Astrocyte (in vitro differentiated cells and primary cell): Measurements from ENCODE around the gene C6orf89. TPM values are rescaled to one million over a fixed set of nuclear protein-coding genes. Genes with fewer than 3 reads are reported as not detected.
"Not testable (repeated sequence)": the region's sequence is repeated elsewhere in the genome, so short reads cannot be mapped to it uniquely, and the experiment has no call there.

Experiments
- DNase-seq: peaks from one replicate; pipeline ENCODE4 v3.0.0-alpha.2; 2010; ENCODE audit warnings: low read depth
- FAIRE-seq: peaks from 2 replicates; lab custom pipeline; 2011; peaks lifted over from hg19 to GRCh38; lab: Jason Lieb, UNC
- H2AFZ ChIP-seq: 2 replicates; pipeline ENCODE4 v1.6.0; 2012; ENCODE audit warnings: low read depth, low read length, inconsistent platforms
- H3K27ac ChIP-seq: 2 replicates; pipeline ENCODE4 v1.5.1; 2011; ENCODE audit warnings: low read depth, low read length, inconsistent platforms
- H3K27me3 ChIP-seq: 2 replicates; pipeline ENCODE4 v1.6.0; 2011; ENCODE audit warnings: low read length, inconsistent platforms; ENCODE audit not compliant: insufficient read depth
- H3K36me3 ChIP-seq: 2 replicates; pipeline ENCODE4 v1.5.1; 2011; ENCODE audit warnings: low read length, inconsistent platforms; ENCODE audit not compliant: insufficient read depth
- H3K4me1 ChIP-seq: 2 replicates; pipeline ENCODE4 v1.5.1; 2011; ENCODE audit warnings: low read length, inconsistent platforms; ENCODE audit not compliant: insufficient read depth
- H3K4me2 ChIP-seq: 2 replicates; pipeline ENCODE4 v1.6.0; 2012; ENCODE audit warnings: low read length, inconsistent platforms
- H3K4me3 ChIP-seq: 2 replicates; pipeline ENCODE4 v1.5.1; 2011; ENCODE audit warnings: low read depth, mild to moderate bottlenecking, low read length, inconsistent platforms; ENCODE audit not compliant: insufficient read depth
- H3K79me2 ChIP-seq: 2 replicates; pipeline ENCODE4 v1.6.0; 2012; ENCODE audit warnings: mild to moderate bottlenecking, low read length, inconsistent platforms; ENCODE audit not compliant: insufficient read depth
- H3K9ac ChIP-seq: 2 replicates; pipeline ENCODE4 v1.6.0; 2012; ENCODE audit warnings: mild to moderate bottlenecking, low read length, inconsistent platforms
- H3K9me3 ChIP-seq: 2 replicates; pipeline ENCODE4 v1.5.1; 2012; ENCODE audit warnings: low read depth, mild to moderate bottlenecking, low read length, inconsistent platforms; ENCODE audit not compliant: insufficient read depth
- H4K20me1 ChIP-seq: 2 replicates; pipeline ENCODE4 v1.6.0; 2012; ENCODE audit warnings: low read length, inconsistent platforms; ENCODE audit not compliant: insufficient read depth
- H3K27ac Mint-ChIP-seq: one replicate; pipeline ENCODE4 v1.8.0; 2021; ENCODE audit warnings: mild to moderate bottlenecking, mixed read lengths; ENCODE audit not compliant: unreplicated experiment
- H3K27me3 Mint-ChIP-seq: one replicate; pipeline ENCODE4 v1.8.0; 2021; ENCODE audit warnings: low read depth, mixed read lengths; ENCODE audit not compliant: unreplicated experiment
- H3K36me3 Mint-ChIP-seq: one replicate; pipeline ENCODE4 v1.8.0; 2021; ENCODE audit warnings: low read depth, mixed read lengths; ENCODE audit not compliant: unreplicated experiment
- H3K4me1 Mint-ChIP-seq: one replicate; pipeline ENCODE4 v1.8.0; 2021; ENCODE audit warnings: low read depth, mixed read lengths; ENCODE audit not compliant: unreplicated experiment
- H3K4me3 Mint-ChIP-seq: one replicate; pipeline ENCODE4 v1.8.0; 2021; ENCODE audit warnings: mild to moderate bottlenecking, moderate library complexity, mixed read lengths; ENCODE audit not compliant: unreplicated experiment
- H3K9me3 Mint-ChIP-seq: one replicate; pipeline ENCODE4 v1.8.0; 2021; ENCODE audit warnings: mild to moderate bottlenecking, mixed read lengths; ENCODE audit not compliant: unreplicated experiment
- EZH2 ChIP-seq: IDR thresholded peaks from 2 replicates; pipeline ENCODE4 v1.6.1; 2012; ENCODE audit warnings: mild to moderate bottlenecking, low read length, inconsistent platforms; ENCODE audit not compliant: insufficient read depth
- total RNA-seq: library from RNA; stranded (reverse); gene quantifications from 2 replicates; pipeline ENCODE4 v1.2.1, GENCODE V29; 2021
- TF ChIP-seq, protein P1 (sequence below): IDR thresholded peaks from 2 replicates; pipeline ENCODE4 v1.5.1; 2011; ENCODE audit warnings: low read depth, mild to moderate bottlenecking, inconsistent platforms, low read length, moderate library complexity; ENCODE audit not compliant: insufficient read depth

C6orf89 gene
- total RNA-seq, 1 donor from 2014 or later = 37.8 TPM

DNA sequence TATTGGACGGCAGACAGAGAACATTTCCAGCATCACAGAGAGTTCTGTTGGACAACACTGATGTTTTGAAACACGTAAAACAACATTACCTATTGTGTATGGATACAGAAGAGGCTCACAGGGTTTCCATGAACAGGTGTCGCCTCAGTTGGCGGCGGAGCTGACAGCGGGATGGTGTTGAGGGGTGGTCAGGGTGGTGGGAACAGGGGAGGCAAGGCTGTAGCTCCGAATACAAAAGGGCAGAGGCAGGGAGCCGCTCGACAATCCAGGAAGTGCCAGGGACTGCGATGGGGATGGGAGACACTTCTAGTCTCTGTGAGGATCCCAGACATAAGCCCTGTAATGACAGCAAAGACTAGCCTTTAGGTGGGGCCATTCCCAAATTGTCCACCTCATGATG is 54.3 kb downstream of the C6orf89 start:
- Mint-ChIP-seq H3K9me3 (no peaks in the 10 kb centered on the region), H3K27ac (no peak overlapping the region), H3K36me3 (peaks cover 4% of the 10 kb centered on the region), H3K27me3 (peaks cover 4% of the 10 kb centered on the region), H3K4me3 (no peak overlapping the region), H3K4me1 (peaks cover 2% of the 10 kb centered on the region)
- H3K9ac ChIP-seq = no peak overlapping the region
- no peak overlapping the region for H3K27ac ChIP-seq
- no peaks in the 10 kb centered on the region for H3K9me3 ChIP-seq
- H3K4me1 ChIP-seq = peaks cover 6% of the 10 kb centered on the region
- FAIRE-seq (no peak), DNase-seq (no peak)
- H3K36me3 ChIP-seq = no peaks in the 10 kb centered on the region
- no peak overlapping the region for H3K4me2 ChIP-seq
- no peaks in the 10 kb centered on the region for H3K79me2 ChIP-seq
- TF ChIP-seq EZH2 = no peak
- TF ChIP-seq, protein P1, sequence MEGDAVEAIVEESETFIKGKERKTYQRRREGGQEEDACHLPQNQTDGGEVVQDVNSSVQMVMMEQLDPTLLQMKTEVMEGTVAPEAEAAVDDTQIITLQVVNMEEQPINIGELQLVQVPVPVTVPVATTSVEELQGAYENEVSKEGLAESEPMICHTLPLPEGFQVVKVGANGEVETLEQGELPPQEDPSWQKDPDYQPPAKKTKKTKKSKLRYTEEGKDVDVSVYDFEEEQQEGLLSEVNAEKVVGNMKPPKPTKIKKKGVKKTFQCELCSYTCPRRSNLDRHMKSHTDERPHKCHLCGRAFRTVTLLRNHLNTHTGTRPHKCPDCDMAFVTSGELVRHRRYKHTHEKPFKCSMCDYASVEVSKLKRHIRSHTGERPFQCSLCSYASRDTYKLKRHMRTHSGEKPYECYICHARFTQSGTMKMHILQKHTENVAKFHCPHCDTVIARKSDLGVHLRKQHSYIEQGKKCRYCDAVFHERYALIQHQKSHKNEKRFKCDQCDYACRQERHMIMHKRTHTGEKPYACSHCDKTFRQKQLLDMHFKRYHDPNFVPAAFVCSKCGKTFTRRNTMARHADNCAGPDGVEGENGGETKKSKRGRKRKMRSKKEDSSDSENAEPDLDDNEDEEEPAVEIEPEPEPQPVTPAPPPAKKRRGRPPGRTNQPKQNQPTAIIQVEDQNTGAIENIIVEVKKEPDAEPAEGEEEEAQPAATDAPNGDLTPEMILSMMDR = no peak
- H2AFZ ChIP-seq = no peak overlapping the region
- peaks cover 2% of the 10 kb centered on the region for H3K27me3 ChIP-seq
- no peaks in the 10 kb centered on the region for H4K20me1 ChIP-seq
- H3K4me3 ChIP-seq = no peak overlapping the region

DNA sequence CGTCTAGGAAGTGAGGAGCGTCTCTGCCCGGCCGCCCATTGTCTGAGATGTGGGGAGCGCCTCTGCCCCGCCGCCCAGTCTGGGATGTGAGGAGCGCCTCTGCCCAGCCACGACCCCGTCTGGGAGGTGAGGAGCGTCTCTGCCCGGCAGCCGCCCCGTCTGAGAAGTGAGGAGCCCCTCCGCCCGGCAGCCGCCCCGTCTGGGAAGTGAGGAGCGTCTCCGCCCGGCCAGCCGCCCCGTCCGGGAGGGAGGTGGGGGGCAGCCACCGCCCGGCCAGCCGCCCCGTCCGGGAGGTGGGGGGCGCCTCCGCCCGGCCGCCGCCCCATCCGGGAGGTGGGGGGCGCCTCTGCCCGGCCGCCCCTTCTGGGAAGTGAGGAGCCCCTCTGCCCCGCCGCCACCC is 55.8 kb downstream of the C6orf89 start:
- H3K4me1 Mint-ChIP-seq, H3K27me3 ChIP-seq, H3K4me1 ChIP-seq, H3K27ac Mint-ChIP-seq, H3K36me3 ChIP-seq, H3K36me3 Mint-ChIP-seq, H2AFZ ChIP-seq, H3K9ac ChIP-seq, DNase-seq, H4K20me1 ChIP-seq, H3K9me3 Mint-ChIP-seq, H3K79me2 ChIP-seq, FAIRE-seq, H3K27ac ChIP-seq, H3K4me3 ChIP-seq, H3K4me3 Mint-ChIP-seq, H3K27me3 Mint-ChIP-seq, H3K4me2 ChIP-seq, H3K9me3 ChIP-seq: not testable (repeated sequence)

DNA sequence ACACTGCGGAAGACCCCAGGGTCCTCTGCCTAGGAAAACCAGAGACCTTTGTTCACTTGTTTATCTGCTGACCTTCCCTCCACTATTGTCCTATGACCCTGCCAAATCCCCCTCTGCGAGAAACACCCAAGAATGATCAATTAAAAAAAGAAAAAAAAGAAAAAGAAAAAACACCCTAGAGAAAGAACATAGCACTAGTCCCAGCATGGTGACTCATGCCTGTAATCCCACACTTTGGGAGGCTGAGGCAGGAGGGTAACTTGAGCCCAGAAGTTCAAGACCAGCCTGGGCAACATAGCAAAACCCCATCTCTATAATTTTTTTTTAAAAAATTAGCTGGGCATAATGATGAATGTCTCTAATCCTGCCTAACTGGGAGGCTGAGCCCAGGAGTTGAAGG is 56.6 kb downstream of the C6orf89 start:
- H3K4me1 ChIP-seq, H3K9me3 ChIP-seq, H2AFZ ChIP-seq, H3K27me3 ChIP-seq, H3K4me3 Mint-ChIP-seq, H3K27me3 Mint-ChIP-seq, H3K4me2 ChIP-seq, H3K9ac ChIP-seq, FAIRE-seq, H3K27ac ChIP-seq, H3K79me2 ChIP-seq, H3K4me1 Mint-ChIP-seq, H3K4me3 ChIP-seq, H3K27ac Mint-ChIP-seq, DNase-seq, H4K20me1 ChIP-seq, H3K9me3 Mint-ChIP-seq, H3K36me3 ChIP-seq, H3K36me3 Mint-ChIP-seq: not testable (repeated sequence)

DNA sequence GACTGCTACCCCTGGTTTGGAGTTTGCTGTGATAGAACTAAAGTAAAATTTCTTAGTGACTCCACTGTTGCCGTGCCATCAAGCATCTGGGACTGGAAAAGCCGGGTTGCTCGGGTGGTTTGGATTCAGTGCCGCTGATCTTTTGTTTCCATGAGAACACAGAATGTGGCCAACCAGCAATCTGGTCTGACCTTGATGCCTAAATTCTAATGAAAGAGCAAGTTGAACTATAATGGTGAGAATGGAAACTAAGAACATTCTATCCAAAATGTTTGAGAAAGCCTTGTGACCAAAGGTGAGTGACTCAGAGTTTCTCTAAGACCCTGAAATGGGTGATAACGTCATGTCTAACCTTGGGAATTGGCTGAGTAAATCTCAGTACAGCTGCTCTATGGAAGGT is 58.9 kb downstream of the C6orf89 start:
- Mint-ChIP-seq H3K27ac (no peak overlapping the region), H3K36me3 (peaks cover 4% of the 10 kb centered on the region)
- no peak for FAIRE-seq

More for the DNA sequence above, 58.9 kb downstream of the C6orf89 start:
- no peak for TF ChIP-seq EZH2
- TF ChIP-seq, protein P1 = no peak
- no peak overlapping the region for H3K4me3 Mint-ChIP-seq
- Histone ChIP-seq H4K20me1 (no peaks in the 10 kb centered on the region), H3K4me2 (no peak overlapping the region), H3K27ac (no peak overlapping the region), H3K9me3 (no peaks in the 10 kb centered on the region), H3K4me3 (no peak overlapping the region), H3K27me3 (no peaks in the 10 kb centered on the region), H2AFZ (no peak overlapping the region), H3K79me2 (no peaks in the 10 kb centered on the region), H3K9ac (no peak overlapping the region), H3K4me1 (peaks cover 6% of the 10 kb centered on the region), H3K36me3 (no peaks in the 10 kb centered on the region)
- peaks cover 7% of the 10 kb centered on the region for H3K4me1 Mint-ChIP-seq
- H3K9me3 Mint-ChIP-seq = no peaks in the 10 kb centered on the region
- peak; percentile 32 for DNase-seq
- H3K27me3 Mint-ChIP-seq = peaks cover 4% of the 10 kb centered on the region
